ENCODE results near the gene NFE2.
"Not testable (repeated sequence)": the region's sequence is repeated elsewhere in the genome, so short reads cannot be mapped to it uniquely, and the experiment has no call there.

Gene NFE2

DNA sequence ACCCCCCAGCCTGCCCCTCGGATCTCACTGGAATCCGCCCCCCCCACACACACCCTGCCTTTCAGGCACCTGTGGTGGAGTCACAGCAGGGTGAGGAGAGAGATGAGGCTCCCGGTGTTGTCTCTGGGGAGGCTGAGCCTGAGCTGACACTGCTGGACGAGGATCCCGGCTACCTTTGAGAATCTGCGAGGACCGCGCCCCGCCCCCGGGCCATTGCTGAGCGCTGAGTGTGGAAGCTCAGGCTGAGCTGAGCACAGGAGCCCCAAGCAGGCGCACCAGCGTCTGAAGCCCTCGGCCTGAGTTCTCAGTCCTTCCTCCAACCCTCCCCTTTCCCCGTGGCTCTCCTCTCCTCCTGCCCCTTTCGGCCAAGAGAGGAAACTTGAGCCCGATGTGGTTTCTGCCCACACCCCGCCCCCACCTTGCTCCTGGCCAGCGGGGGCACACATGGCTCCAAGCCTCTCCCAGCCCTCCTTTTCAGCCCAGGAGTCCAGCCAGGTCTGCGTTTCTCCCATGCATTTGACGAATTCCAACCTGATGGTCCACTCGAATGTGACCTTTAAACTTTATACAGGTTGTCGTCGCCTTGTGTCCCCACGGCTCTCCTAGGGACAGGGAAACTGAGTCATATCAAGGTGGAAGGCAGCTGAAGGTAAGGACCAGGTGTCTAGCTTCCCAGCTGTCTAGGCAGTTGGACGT is at the start of gene NFE2:
NFE2 (minus strand) TSS at position 284 of the 696 bp plus-strand sequence. CDS start 5,767 bp downstream, outside the sequence.
- no peak for DNase-seq (ENCODE audit: low read depth in 1 of 2, low spot score in 1 of 2)

DNA sequence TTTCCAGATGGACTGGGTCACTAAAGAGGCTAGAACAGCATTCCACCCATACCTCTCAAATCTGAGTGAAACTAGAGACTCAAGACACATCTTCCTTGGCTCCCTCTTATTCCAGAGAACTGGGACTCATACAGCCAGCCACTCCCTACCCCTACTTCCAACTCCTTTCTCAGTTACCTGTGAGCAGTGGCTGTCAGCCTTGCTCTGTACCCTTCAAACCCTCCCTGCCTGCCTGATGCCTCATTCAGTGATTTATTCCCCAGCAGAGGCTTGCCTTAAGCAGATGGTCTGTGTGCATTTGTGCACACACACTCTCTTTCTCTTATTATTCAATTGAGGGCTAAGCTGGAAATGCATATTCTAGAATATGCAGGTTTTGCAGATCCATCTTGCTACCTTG is 48.9 kb upstream of the NFE2 start:
- DNase-seq (ENCODE audit: low read depth in 1 of 2, low spot score in 1 of 2), result no peak

DNA sequence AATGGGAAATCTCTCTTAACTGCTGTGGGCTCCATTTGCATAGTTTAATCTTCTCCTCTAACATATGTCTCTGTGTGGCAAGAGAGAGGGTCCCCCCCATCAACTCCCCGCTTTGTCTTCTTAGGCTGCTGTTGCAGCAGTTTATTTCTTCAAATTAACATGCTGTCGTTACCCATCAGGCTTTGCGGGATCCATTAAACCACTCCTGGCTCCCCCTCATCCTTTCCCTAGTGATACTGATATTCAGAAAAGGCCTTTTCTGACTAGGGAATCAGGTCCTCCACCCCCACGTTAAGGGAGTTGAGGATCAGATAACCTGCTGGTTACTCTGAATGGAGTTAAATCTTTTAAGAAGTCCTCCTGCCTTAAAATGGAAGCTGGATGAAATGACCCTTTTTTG is 48.2 kb upstream of the NFE2 start:
- no peak for DNase-seq (ENCODE audit: low read depth in 1 of 2, low spot score in 1 of 2)

DNA sequence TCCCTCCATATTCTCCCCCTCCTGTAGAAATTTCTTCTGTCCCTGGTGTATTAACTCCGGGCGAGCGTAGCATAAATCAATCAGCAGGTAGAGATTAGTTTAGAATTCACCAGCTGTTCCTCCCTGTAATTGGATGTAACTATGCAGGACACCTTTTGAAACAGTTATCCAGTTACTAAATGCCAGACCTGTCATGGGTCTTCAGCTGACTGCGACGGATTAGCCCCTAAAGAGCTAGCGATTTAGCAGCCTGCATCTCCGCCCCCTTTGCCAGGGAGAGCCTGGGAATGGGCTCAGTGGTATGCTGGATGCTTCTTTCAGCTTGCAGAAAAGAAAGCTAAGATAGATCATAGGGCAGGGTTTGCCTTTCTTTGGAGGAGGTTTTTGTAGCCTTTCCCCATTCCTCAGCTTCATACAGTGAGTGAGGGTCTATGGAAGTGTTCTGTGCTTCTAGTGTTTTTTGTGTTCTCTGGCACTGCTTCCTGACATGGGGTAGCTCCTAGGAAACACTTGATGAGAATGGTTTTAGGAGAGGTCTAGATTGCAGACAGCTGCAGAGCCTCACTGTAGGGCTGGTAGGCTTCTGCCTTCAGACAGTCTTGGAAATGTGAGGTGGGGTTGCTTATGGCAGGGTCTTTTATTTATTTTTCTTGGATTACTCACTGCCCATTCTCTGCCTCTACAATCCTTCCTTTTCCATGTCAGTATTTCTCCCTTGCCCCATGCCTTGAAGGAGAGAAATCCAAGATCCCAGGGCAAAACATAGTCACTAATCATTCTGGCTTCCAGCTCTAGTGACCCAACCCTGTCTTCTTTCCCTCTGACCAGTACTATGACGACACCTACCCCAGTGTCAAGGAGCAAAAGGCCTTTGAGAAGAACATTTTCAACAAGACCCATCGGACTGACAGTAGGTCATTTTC is 40.8 kb upstream of the NFE2 start:
- DNase-seq (ENCODE audit: low read depth in 1 of 2, low spot score in 1 of 2), result no peak

DNA sequence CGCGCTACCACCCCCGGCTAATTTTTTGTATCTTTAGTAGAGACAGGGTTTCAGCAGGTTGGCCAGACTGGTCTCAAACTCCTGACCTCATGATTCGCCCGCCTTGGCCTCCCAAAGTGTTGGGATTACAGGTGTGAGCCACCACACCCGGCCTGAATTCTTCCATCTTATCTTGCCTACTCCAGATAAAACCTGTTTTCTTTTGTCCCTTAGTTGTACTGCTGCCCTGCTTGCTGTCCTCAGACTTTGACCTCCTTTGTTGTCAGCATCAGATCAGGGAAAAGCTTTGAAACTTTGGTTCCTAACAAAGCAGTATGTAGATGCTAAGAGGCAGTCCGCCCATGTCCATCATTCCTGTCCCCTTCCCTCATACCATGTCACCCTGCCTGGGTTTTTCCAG is 40.0 kb upstream of the NFE2 start:
- no peak for DNase-seq (ENCODE audit: low read depth in 1 of 2, low spot score in 1 of 2)

DNA sequence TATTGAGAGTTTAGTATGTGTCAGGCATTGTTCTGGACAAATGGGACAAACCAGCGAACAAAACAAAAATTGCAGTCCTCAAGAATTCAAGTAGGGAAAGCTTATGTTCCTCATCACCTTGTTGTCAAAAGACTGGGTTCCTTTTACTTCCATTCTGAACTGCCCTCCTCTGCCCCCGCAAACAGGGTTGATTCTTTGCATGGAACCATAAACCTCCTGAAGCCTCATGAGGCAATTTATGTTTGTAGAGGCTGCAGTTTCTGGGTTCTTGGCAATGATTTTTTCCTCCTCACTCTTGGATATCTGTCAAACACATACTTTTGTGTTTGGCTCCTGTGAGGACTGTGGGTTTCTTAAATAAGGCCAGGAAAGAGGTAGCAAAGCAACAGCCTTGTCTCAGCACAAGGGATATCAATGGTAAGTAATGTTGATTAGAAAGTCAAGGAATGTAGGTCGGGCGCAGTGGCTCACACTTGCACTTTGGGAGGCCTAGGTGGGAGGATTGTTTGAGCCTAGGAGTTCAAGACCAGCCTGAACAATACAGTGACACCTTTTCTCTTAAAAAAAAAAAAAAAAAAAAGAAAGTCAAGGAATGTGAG is 38.0 kb upstream of the NFE2 start:
- DNase-seq (ENCODE audit: low read depth in 1 of 2, low spot score in 1 of 2), result no peak

- no peak for DNase-seq (ENCODE audit: low read depth in 1 of 2, low spot score in 1 of 2)
These were observed 37.2 kb upstream of the NFE2 start for GRCh38 chr12:54337854-54338650.

GRCh38 chr12:54337280-54337842 is 36.5 kb upstream of the NFE2 start:
- no peak for DNase-seq (ENCODE audit: low read depth in 1 of 2, low spot score in 1 of 2)

GRCh38 chr12:54333420-54334034 is 32.7 kb upstream of the NFE2 start:
- no peak for DNase-seq (ENCODE audit: low read depth in 1 of 2, low spot score in 1 of 2)

DNA sequence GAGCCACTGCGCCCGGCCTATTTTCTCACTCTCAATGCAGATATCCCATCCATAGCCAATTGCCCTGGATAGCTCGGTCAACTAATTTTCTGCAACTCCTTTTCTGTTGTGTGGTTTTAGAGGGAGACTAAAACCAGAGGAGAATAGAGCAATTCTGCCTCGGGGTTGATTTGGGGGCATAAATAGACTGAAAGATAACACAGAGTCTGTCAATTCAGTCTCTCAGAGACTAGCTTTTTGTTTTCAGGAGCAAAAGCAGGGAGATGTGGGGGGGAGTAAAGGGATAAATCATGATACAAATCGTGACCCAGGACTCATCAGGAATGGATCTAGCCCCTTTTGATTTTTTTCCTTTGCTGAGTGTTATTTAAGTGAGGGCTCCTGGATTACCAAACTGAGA is 30.6 kb upstream of the NFE2 start:
- DNase-seq (ENCODE audit: low read depth in 1 of 2, low spot score in 1 of 2), result no peak

DNA sequence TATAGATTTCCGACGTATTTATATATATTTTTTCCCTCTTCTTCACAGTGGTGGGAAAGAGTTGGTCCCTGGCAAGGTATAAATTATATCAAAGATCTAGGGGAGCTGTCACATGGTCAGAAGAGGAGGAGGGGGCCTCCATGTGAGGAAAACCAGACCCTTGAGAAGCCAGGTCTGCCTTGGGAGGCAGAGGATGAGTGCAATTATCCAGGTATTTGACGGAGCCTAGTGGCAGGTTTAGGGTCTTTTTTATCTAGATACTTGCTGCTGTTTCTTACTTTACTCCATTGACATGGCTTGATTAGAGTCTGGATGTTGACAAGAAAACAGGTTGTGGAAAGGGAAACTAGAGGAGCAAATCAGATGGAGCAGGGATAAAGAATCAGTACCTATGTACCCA is 29.6 kb upstream of the NFE2 start:
- no peak for DNase-seq (ENCODE audit: low read depth in 1 of 2, low spot score in 1 of 2)

GRCh38 chr12:54329759-54330158 is 28.9 kb upstream of the NFE2 start:
- DNase-seq (ENCODE audit: low read depth in 1 of 2, low spot score in 1 of 2), result no peak

GRCh38 chr12:54328595-54329337 is 28.0 kb upstream of the NFE2 start:
- no peak for DNase-seq (ENCODE audit: low read depth in 1 of 2, low spot score in 1 of 2)

GRCh38 chr12:54325442-54326109 is 24.8 kb upstream of the NFE2 start:
- not testable (repeated sequence) for DNase-seq (ENCODE audit: low read depth in 1 of 2, low spot score in 1 of 2)

- peak; percentile 78 to 84 for DNase-seq (ENCODE audit: low read depth in 1 of 2, low spot score in 1 of 2)
These were observed 24.0 kb upstream of the NFE2 start, which contains the start of gene COPZ1 for GRCh38 chr12:54324617-54325441. Gene COPZ1, plus strand, starts transcription at chr12:54325131. Its CDS starts 33 bp downstream, at chr12:54325164.

GRCh38 chr12:54321363-54321762 is 20.5 kb upstream of the NFE2 start:
- DNase-seq (ENCODE audit: low read depth in 1 of 2, low spot score in 1 of 2), result no peak

DNA sequence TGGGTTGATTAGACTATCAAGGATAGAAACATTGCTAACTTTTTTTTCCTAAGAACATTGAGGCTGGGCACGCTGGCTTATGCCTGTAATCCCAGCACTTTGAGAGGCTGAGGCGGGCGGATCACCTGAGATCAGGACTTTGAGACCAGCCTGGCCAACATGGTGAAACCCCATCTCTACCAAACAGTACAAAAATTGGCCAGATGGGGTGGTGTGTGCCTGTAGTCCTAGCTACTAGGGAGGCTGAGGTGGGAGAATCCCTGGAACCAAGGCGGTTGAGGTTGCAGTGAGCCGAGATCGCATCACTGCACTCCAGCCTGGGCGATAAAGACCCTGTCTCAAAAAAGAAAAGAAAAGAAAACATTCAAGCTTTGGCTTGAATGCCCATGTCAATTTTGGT is 11.5 kb upstream of the NFE2 start:
- DNase-seq (ENCODE audit: low read depth in 1 of 2, low spot score in 1 of 2), result not testable (repeated sequence)

- DNase-seq (ENCODE audit: low read depth in 1 of 2, low spot score in 1 of 2), result no peak
These were observed 10.2 kb upstream of the NFE2 start for GRCh38 chr12:54311051-54311450.

Measured in activated T-helper 1 cell treated with anti-CD3 and anti-CD28 coated beads, Interleukin-2, amount 50 U/mL, for 16 hours (primary cell).